ENCODE results near the gene DEFB126. TPM values are rescaled to one million over a fixed set of nuclear protein-coding genes. Genes with fewer than 3 reads are reported as not detected.

DEFB126 gene
- total RNA-seq, 1 donor from 2014 or later, result not detected

Other genes starting within 250 kb of the DEFB126 start
- not detected for gene DEFB125, start 54.9 kb upstream of the DEFB126 start, total RNA-seq
- gene DEFB127, start 14.9 kb downstream of the DEFB126 start, total RNA-seq, result not detected
- not detected for gene DEFB128, start 47.1 kb downstream of the DEFB126 start, total RNA-seq
- gene DEFB129, start 84.7 kb downstream of the DEFB126 start, total RNA-seq, result not detected
- gene DEFB132, start 115.1 kb downstream of the DEFB126 start, total RNA-seq, result not detected
- 3.7 TPM for gene C20orf96, start 148.2 kb downstream of the DEFB126 start, total RNA-seq
- 10.4 TPM for gene ZCCHC3, start 155.0 kb downstream of the DEFB126 start, total RNA-seq
- gene SOX12, start 183.0 kb downstream of the DEFB126 start, total RNA-seq, result 10.6 TPM
- 23.9 TPM for gene NRSN2, start 204.5 kb downstream of the DEFB126 start, total RNA-seq
- 1.3 TPM for gene TRIB3, start 238.2 kb downstream of the DEFB126 start, total RNA-seq

Data from cardiac septum (tissue), 1 donor.